Neutrophil (primary cell): ENCODE results near the gene DEPDC5.
"Not testable (repeated sequence)": the region's sequence is repeated elsewhere in the genome, so short reads cannot be mapped to it uniquely, and the experiment has no call there.

Experiments used
- H3K27ac ChIP-seq: fragments of 200-600 bp; sonication (generic); 2 replicates; pipeline ENCODE4 v1.5.1; 2016; ENCODE audit warnings: mild to moderate bottlenecking, moderate library complexity
- H3K27me3 ChIP-seq: fragments of 200-600 bp; sonication (generic); 2 replicates; pipeline ENCODE4 v1.6.0; 2016; ENCODE audit warnings: mild to moderate bottlenecking
- H3K36me3 ChIP-seq: fragments of 200-600 bp; sonication (generic); 2 replicates; pipeline ENCODE4 v1.5.1; 2017
- H3K4me1 ChIP-seq, 2 experiments: fragments of 200-600 bp in 1 of 2; sonication (generic) in 1 of 2; 1 replicate in 1 of 2; 2 replicates in 1 of 2; pipeline versions ENCODE4 v1.5.1 to v1.6.1; 2013 to 2016; ENCODE audit warnings: low read depth in 1 of 2, low read length in 1 of 2, mild to moderate bottlenecking in 1 of 2, moderate library complexity in 1 of 2; ENCODE audit not compliant: control insufficient read depth in 1 of 2, insufficient read depth in 1 of 2
- H3K4me3 ChIP-seq, 2 experiments: fragments of 200-600 bp in 1 of 2; sonication (generic) in 1 of 2; 1 replicate in 1 of 2; 2 replicates in 1 of 2; pipeline ENCODE4 v1.5.1; 2013 to 2016; ENCODE audit warnings: low read depth in 1 of 2, low read length in 1 of 2, mild to moderate bottlenecking in 1 of 2, moderate library complexity in 1 of 2
- H3K9me3 ChIP-seq: fragments of 200-600 bp; sonication (generic); 2 replicates; pipeline ENCODE4 v1.5.1; 2016
- TF ChIP-seq, protein P1 (sequence below): fragments of 200-600 bp; sonication (generic); IDR thresholded peaks from 2 replicates; pipeline ENCODE4 v1.5.1; 2016; ENCODE audit warnings: antibody characterized with exemption

Gene DEPDC5

GRCh38 chr22:31789803-31790202, 36.0 kb downstream of the DEPDC5 start:
- H3K27ac ChIP-seq: no peak overlapping the region
- H3K4me1 ChIP-seq: no peaks in the 10 kb centered on the region
- H3K27me3 ChIP-seq: no peaks in the 10 kb centered on the region
- no peak overlapping the region for H3K4me3 ChIP-seq
- TF ChIP-seq, protein P1, sequence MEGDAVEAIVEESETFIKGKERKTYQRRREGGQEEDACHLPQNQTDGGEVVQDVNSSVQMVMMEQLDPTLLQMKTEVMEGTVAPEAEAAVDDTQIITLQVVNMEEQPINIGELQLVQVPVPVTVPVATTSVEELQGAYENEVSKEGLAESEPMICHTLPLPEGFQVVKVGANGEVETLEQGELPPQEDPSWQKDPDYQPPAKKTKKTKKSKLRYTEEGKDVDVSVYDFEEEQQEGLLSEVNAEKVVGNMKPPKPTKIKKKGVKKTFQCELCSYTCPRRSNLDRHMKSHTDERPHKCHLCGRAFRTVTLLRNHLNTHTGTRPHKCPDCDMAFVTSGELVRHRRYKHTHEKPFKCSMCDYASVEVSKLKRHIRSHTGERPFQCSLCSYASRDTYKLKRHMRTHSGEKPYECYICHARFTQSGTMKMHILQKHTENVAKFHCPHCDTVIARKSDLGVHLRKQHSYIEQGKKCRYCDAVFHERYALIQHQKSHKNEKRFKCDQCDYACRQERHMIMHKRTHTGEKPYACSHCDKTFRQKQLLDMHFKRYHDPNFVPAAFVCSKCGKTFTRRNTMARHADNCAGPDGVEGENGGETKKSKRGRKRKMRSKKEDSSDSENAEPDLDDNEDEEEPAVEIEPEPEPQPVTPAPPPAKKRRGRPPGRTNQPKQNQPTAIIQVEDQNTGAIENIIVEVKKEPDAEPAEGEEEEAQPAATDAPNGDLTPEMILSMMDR: no peak
- H3K9me3 ChIP-seq: no peaks in the 10 kb centered on the region
- peaks cover 57% of the 10 kb centered on the region for H3K36me3 ChIP-seq

DNA sequence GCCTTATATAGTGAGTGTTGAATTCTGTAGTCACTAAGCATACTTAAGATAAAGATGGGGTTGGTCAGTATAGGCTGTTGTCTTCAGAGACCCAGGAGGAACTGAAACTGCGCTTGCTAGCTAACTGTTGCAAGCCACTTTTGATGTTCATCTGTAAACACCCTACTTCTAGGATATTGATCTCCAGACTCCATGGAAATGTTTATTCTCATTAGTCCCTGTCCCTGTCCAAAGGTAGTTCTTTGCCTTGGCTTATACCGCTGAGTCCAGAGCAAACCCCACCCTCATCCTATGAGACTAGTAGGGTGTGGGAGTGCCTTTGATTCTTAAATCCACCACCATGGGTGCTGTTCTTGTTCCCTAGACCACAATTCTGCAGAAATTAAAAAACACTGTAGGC, 36.4 kb downstream of the DEPDC5 start:
- H3K27me3 ChIP-seq: no peaks in the 10 kb centered on the region
- no peaks in the 10 kb centered on the region for H3K4me1 ChIP-seq
- no peak overlapping the region for H3K27ac ChIP-seq
- no peak overlapping the region for H3K4me3 ChIP-seq
- TF ChIP-seq, protein P1: no peak
- H3K9me3 ChIP-seq: no peaks in the 10 kb centered on the region
- H3K36me3 ChIP-seq: peaks cover 52% of the 10 kb centered on the region

GRCh38 chr22:31799358-31799757, 45.5 kb downstream of the DEPDC5 start:
- H3K27me3 ChIP-seq, H3K4me1 ChIP-seq, H3K9me3 ChIP-seq, H3K4me3 ChIP-seq, H3K27ac ChIP-seq: not testable (repeated sequence)
- peaks cover 85% of the 10 kb centered on the region for H3K36me3 ChIP-seq

GRCh38 chr22:31800065-31800464, 46.2 kb downstream of the DEPDC5 start:
- Histone ChIP-seq H3K27me3 (no peaks in the 10 kb centered on the region), H3K27ac (no peak overlapping the region), H3K36me3 (peaks cover 89% of the 10 kb centered on the region), H3K9me3 (no peaks in the 10 kb centered on the region), H3K4me3 (no peak overlapping the region), H3K4me1 (no peaks in the 10 kb centered on the region)
- TF ChIP-seq, protein P1: no peak

DNA sequence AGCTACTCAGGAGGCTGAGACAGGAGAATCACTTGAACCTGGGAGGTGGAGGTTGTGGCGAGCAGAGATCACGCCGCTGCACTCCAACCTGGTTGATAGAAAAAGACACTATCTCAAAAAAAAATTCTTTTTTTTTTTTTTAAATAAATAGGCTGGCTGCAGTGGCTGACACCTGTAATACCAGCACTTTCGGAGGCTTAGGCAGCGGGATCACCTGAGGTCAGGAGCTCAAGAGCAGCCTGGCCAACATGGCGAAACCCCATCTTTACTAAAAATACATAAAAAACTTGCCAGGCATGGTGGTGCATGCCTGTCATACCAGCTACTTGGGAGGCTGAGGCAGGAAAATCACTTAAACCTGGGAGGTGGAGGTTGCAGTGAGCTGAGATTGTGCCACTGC, 47.0 kb downstream of the DEPDC5 start:
- H3K36me3 ChIP-seq: peaks cover 93% of the 10 kb centered on the region
- H3K27me3 ChIP-seq, H3K27ac ChIP-seq, H3K4me3 ChIP-seq, H3K4me1 ChIP-seq, H3K9me3 ChIP-seq: not testable (repeated sequence)

GRCh38 chr22:31802575-31802974, 48.8 kb downstream of the DEPDC5 start:
- Histone ChIP-seq H3K9me3 (no peaks in the 10 kb centered on the region), H3K27ac (no peak overlapping the region), H3K4me3 (no peak overlapping the region), H3K36me3 (peaks cover 88% of the 10 kb centered on the region), H3K27me3 (no peaks in the 10 kb centered on the region), H3K4me1 (peaks cover 4% of the 10 kb centered on the region in 2 experiments)
- TF ChIP-seq, protein P1: no peak

- Histone ChIP-seq H3K27ac (no peak overlapping the region), H3K9me3 (no peaks in the 10 kb centered on the region), H3K36me3 (peaks cover 75% of the 10 kb centered on the region), H3K4me3 (no peak overlapping the region), H3K27me3 (no peaks in the 10 kb centered on the region), H3K4me1 (peaks cover 4% of the 10 kb centered on the region in 2 experiments)
- TF ChIP-seq, protein P1: no peak
These were observed 52.9 kb downstream of the DEPDC5 start for GRCh38 chr22:31806751-31807150.
